ENCODE measurements around the gene TMEM183A.

Gene TMEM183A

GRCh38 chr1:202967684-202968281, 39.4 kb upstream of the TMEM183A start:
- TF ChIP-seq CTCF (IDR thresholded peaks at IDR 0.05) = no peak
- H3K9me3 ChIP-seq = no peaks in the 10 kb centered on the region
- H3K4me1 ChIP-seq = peaks cover 0 to 33% (median 24%) of the 10 kb centered on the region in 4 donors
- H3K27me3 ChIP-seq = no peaks in the 10 kb centered on the region
- no peak for DNase-seq
- H3K4me3 ChIP-seq = peak overlapping the region; percentile 74 to 96
- H3K36me3 ChIP-seq = peaks cover 0 to 26% (median 1%) of the 10 kb centered on the region in 3 donors
- peak overlapping the region; percentile 95 to 98 for H3K27ac ChIP-seq
- intact Hi-C loops (cut with DNase I; ENCODE audit: low total_unique reads) = no loop called here

- Histone ChIP-seq H3K27me3 (no peaks in the 10 kb centered on the region), H3K9me3 (no peaks in the 10 kb centered on the region), H3K36me3 (peaks cover 0 to 21% (median 0%) of the 10 kb centered on the region in 3 donors), H3K27ac (peak overlapping the region; percentile 95 to 98), H3K4me3 (peak overlapping the region; percentile 74 to 96), H3K4me1 (peaks cover 0 to 33% (median 24%) of the 10 kb centered on the region in 4 donors)
- no peak for DNase-seq
- intact Hi-C loops (cut with DNase I; ENCODE audit: low total_unique reads) = no loop called here
- no peak for TF ChIP-seq CTCF (IDR thresholded peaks at IDR 0.05)
These were observed 38.8 kb upstream of the TMEM183A start for GRCh38 chr1:202968351-202968750.

GRCh38 chr1:202968895-202969295, 38.3 kb upstream of the TMEM183A start:
- Histone ChIP-seq H3K36me3 (peaks cover 0 to 15% (median 0%) of the 10 kb centered on the region in 3 donors), H3K9me3 (no peaks in the 10 kb centered on the region), H3K27me3 (no peaks in the 10 kb centered on the region), H3K4me3 (no peak overlapping the region), H3K4me1 (peaks cover 0 to 33% (median 24%) of the 10 kb centered on the region in 4 donors), H3K27ac (peak overlapping the region in 1 of 2 donors; percentile 95)
- TF ChIP-seq CTCF (IDR thresholded peaks at IDR 0.05) = peak; percentile 41 to 49
- DNase-seq = peak; percentile 62 to 74
- intact Hi-C loops (cut with DNase I; ENCODE audit: low total_unique reads) = no loop called here

- Histone ChIP-seq H3K36me3 (no peaks in the 10 kb centered on the region), H3K9me3 (no peaks in the 10 kb centered on the region), H3K27ac (no peak overlapping the region), H3K4me1 (peaks cover 0 to 19% (median 13%) of the 10 kb centered on the region in 4 donors), H3K27me3 (peaks cover 0 to 3% of the 10 kb centered on the region in 2 donors), H3K4me3 (no peak overlapping the region)
- intact Hi-C loops (cut with DNase I; ENCODE audit: low total_unique reads) = no loop called here
- TF ChIP-seq CTCF (IDR thresholded peaks at IDR 0.05) = no peak
- DNase-seq = no peak
These were observed 35.1 kb upstream of the TMEM183A start for GRCh38 chr1:202972046-202972445.

GRCh38 chr1:202974856-202975255, 32.3 kb upstream of the TMEM183A start:
- Histone ChIP-seq H3K4me3 (no peak overlapping the region), H3K36me3 (no peaks in the 10 kb centered on the region), H3K4me1 (no peaks in the 10 kb centered on the region), H3K9me3 (no peaks in the 10 kb centered on the region), H3K27ac (no peak overlapping the region), H3K27me3 (peaks cover 0 to 9% of the 10 kb centered on the region in 2 donors)
- TF ChIP-seq CTCF (IDR thresholded peaks at IDR 0.05) = no peak
- intact Hi-C loops (cut with DNase I; ENCODE audit: low total_unique reads) = no loop called here
- DNase-seq = no peak

Measured in tibial artery (tissue), 4 donors.